HG02678 (cell line): Measurements from ENCODE around the gene CRISP3.
"Not testable (repeated sequence)": the region's sequence is repeated elsewhere in the genome, so short reads cannot be mapped to it uniquely, and the experiment has no call there.

Experiments used
- ATAC-seq: cut with Tn5 transposase; IDR thresholded peaks from one replicate; pipeline ENCODE4 v1.9.1; 2021; ENCODE audit warnings: mild to moderate bottlenecking, moderate library complexity; ENCODE audit not compliant: unreplicated experiment

Gene CRISP3, protein sequence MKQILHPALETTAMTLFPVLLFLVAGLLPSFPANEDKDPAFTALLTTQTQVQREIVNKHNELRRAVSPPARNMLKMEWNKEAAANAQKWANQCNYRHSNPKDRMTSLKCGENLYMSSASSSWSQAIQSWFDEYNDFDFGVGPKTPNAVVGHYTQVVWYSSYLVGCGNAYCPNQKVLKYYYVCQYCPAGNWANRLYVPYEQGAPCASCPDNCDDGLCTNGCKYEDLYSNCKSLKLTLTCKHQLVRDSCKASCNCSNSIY

DNA sequence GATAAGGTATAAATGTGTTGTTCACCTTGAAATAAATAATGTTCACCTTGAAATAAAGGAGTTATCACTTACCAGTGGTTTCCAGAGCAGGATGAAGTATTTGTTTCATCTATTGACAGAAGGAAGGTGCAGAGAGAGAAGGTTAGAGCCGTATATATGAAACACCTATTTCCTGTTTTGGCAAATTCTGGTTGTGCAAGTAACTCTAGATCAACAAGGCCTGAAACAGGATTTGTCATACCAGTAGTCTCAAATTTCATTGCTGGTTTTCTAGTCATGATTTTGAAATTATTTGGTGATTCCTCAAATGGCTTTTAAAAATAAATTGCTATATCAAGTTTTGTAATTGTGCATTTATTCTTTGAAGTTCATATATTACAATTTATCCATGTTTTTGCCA is at the start of gene CRISP3:
Gene CRISP3 (minus strand): TSS at position 130 of the 400 bp plus-strand sequence. CDS start 21 bp downstream, at position 109.
- ATAC-seq, result no peak

DNA sequence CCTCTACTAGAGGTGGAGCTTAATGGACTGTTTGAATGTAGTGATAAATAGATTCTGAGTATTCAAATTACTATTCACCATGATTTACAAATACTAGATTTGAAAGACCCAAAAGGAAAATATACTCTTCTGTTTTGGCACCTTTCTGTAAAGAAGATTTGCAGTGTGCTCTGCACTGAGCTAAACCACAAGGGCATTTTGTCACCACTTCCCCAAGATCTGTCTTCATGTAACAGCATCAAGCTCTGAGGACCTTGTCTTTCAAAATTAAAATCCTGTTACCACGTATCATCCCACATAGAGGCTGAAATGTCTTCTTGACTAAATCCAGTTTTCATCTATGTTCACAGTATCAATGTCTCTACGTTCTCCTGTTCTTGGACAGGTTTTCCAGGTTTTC is 46.2 kb upstream of the CRISP3 start:
- ATAC-seq, result no peak

GRCh38 chr6:49787176-49787575 is 43.0 kb upstream of the CRISP3 start, which contains the start of gene PGK2:
PGK2 (minus strand) TSS chr6:49787285; CDS start chr6:49787187, 98 bp downstream.
- no peak for ATAC-seq

DNA sequence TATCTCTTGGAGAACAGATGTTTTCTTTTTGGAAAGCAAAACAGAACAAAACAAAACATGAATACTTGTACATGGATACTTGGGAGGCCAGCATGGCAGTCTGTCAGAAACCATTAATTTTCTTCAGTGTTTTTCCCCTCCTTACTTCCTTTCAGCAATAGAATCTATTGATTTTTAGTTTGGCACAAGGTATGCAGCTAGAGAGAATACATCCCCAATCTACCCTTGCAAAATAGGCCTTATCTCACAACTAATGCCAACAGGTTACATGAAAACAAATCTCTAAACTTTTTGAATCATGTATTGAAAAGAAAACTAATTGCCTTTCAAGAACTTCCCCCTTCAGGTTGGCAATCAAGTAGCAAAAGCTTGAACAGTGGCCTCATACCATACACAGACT is 40.1 kb upstream of the CRISP3 start:
- ATAC-seq, result no peak

DNA sequence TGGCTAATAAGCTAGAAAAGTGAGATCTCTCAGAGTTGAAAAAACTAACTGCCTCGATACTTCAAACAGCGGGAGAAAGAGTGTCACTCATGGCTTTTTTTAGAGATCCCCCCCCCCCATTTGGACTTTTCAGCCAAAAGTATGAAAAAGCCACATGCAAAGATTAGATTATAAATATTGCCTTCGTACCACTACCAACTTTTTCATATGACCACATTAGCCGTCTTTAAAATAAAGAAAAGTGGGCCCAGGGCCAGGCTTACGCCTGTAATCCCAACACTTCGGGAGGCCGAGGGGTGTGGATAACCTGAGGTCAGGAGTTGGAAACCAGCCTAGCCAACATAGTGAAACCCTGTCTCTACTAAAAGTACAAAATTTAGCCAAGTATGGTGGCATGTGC is 38.5 kb upstream of the CRISP3 start:
- ATAC-seq, result no peak

DNA sequence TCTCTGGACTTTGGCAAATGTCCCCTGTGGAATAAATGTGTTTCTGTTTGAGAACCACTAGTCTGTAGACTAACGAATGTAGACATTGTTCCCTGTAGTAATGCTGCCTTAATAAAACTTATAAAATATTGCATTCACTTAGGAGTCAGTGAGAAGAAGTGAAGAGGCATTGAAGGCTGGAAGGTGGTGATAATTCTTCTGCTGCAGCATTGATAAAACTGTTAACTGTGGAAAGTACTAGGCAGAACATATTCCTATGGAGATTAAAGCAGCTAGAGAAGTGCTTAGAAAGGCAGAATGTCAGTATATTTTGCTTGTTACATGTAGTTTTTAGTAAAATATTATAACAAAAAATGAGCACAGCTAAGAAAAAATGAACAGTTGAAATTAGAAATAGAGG is 38.1 kb upstream of the CRISP3 start:
- no peak for ATAC-seq

GRCh38 chr6:49776444-49776843 is 32.3 kb upstream of the CRISP3 start:
- no peak for ATAC-seq

DNA sequence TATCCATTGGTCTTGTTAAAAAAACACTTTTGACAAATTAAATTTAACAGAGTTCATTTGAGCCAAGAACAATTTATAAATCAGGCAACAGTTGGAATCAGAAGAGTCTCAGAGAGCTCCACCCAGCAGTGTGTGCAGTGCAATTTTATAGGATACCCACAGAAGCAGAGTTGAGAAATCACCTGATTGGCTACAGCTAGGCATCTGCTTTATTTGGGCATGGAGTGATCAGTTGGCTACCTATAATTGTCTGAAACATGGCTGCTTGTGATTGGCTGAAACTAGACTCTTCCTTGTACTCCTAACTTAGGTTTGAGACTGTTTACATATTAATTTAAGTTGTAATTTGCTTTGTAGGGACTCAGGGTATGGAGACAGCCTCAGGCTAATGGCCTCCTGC is 30.9 kb upstream of the CRISP3 start:
- no peak for ATAC-seq

- no peak for ATAC-seq
These were observed 28.1 kb upstream of the CRISP3 start for GRCh38 chr6:49772285-49772684.

GRCh38 chr6:49766762-49767161 is 22.6 kb upstream of the CRISP3 start:
- no peak for ATAC-seq

GRCh38 chr6:49764571-49765236 is 20.5 kb upstream of the CRISP3 start:
- ATAC-seq, result no peak

- no peak for ATAC-seq
These were observed 759 bp downstream of the CRISP3 start for GRCh38 chr6:49743429-49743828.

DNA sequence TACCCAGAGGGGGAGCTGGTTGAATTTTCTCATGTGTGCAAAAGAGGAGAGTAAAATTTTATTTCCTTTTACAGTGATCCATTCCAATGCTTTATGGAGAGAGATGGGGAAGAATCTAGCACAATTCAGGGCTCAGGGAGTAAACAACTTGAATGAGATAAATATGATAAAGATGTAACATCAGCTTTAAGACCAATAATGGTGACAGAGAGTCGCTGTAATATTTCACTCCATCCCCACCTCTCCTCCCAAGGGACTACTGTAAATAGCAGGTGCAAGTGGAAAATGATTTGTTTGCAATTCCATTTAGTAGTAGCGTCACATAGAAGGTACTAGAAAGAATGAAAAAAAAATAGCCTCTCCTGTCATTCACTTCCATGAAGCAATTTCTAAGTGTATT is 4.8 kb downstream of the CRISP3 start:
- ATAC-seq, result no peak

DNA sequence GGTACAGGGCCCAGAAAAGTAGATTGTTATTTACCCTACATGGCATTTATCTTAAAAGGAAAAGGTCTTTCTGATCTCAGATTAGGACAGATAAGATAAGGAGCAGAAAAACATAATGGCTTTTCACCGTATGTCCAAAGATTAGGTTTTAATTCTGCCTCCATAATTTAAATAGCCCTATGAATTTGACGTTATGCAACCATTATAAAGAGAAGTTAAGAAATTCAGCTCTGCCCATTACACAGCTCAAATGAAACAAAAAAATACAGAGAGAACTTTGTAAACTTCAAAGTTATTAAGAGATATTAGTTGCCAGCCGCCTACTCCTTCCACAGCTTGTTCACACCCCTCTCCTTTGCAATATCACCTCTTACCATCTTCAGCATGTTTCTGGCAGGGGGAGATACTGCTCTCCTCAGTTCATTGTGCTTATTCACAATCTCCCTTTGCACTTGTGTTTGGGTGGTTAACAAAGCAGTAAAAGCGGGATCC is 8.1 kb downstream of the CRISP3 start:
- ATAC-seq, result no peak

DNA sequence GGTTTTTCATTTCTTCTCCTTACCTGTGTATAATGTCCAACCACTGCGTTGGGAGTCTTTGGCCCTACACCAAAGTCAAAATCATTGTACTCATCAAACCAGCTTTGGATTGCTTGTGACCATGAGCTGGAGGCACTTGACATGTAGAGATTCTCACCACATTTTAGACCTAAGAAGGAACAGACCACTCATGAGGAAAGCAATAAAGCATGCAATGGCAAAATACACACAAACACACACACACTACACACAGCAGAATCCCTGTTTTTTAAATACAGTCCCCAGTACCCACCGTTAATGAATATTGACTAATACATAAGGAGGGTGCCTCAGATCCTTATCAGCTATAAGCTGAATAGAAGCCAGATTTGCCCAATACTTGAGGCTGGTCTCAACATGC is 10.5 kb downstream of the CRISP3 start:
- no peak for ATAC-seq

DNA sequence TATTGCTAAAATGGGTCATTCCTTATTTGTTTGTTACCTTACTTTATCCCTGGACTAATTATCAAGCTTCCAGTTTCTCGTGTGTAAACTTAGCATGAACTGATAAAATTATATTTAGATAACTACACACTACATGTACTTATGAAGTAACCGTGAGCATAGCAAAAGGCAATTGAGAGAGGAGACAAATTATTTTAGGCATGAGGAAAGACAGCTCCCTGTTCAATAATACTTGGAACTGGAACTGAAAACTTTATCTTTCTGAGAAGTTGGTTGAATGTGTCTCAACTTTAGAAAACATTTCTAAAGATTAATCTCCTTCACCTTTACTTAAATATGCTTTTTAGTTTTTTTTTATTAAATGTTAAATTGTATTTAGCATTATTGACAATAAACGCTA is 11.4 kb downstream of the CRISP3 start:
- ATAC-seq, result no peak

DNA sequence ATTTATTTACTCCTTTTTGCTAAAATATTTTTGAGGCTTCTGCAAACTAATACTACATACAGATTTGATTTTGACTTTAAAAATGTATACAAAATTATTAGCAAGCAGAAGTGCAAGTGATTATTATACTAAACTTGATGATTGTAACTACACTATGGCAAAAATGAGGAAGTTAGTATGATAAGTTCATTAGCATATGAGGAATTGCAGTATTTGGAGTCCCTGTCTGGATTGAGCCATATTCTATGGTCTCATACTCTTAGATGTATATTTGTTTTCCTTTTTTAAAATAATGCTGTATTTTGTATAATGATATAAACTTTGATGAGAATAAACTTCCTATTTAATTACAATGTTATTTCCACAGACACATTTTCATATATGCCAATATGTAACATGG is 13.9 kb downstream of the CRISP3 start:
- no peak for ATAC-seq

GRCh38 chr6:49723917-49724316 is 20.3 kb downstream of the CRISP3 start:
- ATAC-seq, result not testable (repeated sequence)

DNA sequence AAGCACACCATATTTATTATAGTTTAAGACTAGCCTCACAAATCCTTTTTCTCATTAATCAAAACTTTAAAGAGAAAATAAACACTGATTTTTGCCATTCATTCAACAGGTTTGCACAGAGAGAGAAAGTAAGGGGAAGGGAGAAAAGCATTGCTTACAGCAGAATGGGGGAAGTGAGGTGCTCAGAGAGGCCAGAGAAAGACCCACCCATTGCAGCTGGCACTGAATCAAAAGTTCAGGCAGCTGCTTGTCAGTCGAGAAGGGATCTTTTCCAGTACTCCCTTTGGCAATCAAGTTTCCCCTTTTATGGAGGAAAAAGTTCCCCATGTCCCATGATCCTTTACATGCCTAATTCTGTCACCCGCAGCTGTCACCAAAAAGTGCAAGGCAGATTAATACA is 22.9 kb downstream of the CRISP3 start:
- ATAC-seq, result no peak

DNA sequence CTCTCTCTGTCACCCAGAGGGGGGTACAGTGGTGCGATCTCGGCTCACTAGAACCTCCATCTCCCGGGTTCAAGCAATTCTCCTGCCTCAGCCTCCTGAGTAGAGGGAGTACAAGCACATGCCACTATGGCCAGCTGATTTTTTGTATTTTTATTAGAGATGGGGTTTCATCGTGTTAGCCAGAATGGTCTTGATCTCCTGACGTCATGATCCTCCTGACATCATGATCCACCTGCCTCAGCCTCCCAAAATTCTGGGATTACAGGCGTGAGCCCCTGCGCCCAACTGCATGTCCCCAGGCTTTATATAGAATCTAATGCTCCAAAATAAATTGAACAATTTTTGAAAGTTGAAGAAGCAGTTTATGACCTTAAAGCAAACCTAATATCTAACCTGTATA is 23.8 kb downstream of the CRISP3 start:
- no peak for ATAC-seq

DNA sequence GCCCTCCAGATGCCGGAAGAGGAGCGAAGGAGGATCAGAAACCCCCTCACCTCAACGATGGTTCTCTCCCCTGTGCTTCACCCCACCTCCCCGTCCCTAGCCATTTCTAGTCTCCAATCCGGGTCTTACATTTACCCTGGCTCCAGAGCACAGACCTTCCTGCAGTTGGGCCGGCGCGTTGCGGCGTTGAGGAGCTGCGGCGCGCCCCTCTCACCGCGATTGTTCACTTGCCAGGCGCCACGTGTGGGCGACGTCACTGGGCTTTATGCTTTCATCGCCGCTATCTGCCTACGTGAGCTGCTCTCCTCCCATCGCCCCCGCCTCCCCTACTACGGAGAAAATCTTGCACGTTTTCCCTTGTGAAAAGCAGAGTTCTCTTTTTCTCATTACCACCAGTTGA is 30.8 kb downstream of the CRISP3 start, which contains the start of gene CRISP2:
Gene CRISP2 (minus strand): TSS at position 198 of the 400 bp plus-strand sequence. CDS start 4,347 bp downstream, outside the sequence.
- no peak for ATAC-seq

DNA sequence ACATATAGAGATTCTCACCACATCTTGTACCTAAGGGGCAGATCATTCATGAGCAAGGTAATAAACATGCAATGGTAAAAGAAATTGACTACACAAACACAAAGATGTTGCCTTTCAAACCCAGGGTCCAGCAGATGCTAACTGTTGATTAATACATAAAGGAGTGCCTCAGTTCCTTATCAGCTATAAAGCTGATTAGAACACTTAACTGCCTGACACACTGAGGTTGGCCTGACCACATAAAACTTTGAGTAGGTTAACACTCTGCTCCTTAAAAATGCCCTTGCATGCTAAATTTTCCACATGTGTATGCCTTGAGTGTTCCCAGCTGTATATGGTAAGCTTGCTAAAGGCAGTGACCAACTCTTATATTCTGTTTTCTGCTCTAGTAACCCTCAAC is 45.7 kb downstream of the CRISP3 start:
- ATAC-seq, result no peak
